Measurements from ENCODE around the gene SLC38A3. TPM values are rescaled to one million over a fixed set of nuclear protein-coding genes. Genes with fewer than 3 reads are reported as not detected.

Gene SLC38A3
- total and polyA plus RNA-seq, 9 of the 15 experiments (the other 6 are each of a cell fraction or from before 2014, with no cell fraction given) = 0.09 to 0.38 (median 0.16) TPM; not detected in 6

DNA sequence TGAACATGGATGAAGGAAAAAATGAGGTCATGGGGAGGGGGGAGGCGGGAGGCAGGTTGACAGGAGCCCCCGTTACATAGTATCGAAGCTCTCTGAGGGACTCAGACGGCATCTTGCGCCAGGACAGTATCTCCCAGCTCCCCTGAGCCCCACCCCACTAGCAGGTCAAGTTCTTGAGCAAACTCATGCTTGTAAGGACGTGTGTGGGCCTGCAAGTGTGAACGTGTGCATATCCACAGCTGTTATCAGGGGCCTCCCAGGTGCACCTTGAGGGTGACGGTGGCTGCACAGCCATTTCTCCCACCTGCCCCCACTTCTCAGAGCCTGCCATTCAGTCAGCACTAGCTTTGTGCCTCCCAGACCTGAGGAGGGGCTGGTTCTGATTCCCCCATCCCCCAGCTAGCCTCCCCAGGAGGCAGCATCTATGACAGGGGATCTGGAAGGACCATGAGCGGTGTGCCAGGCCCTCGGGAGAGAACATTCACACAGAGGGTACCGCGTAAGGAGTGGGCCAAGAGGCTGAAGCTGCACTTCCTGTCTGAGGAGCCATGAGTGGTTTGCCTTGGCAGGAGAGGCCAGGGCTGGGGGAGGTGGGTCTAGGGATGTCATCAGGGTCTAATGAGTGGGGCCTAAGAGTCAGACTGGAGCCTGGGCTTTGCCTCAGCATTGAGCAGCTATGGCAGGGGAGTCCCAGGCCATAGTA lies 47.1 kb upstream of the SLC38A3 start:
- Histone ChIP-seq H2AFZ (ENCODE audit: low read depth, low read length) (no peak overlapping the region), H3K4me2 (ENCODE audit: insufficient read depth, low read length) (no peak overlapping the region), H3K27ac (ENCODE audit: extremely low read depth, low read depth, low read length) (no peak overlapping the region), H3K9me3 (replicated peaks; ENCODE audit: control insufficient read depth, insufficient read depth, low read depth, low read length) (no peaks in the 10 kb centered on the region), H3K4me1 (replicated peaks in 1 of 2; ENCODE audit: control insufficient read depth in 2 of 2, insufficient read depth in 2 of 2, low read length in 2 of 2) (peaks cover 9 to 58% of the 10 kb centered on the region in 2 experiments; a peak in 4 of 5 replicates), H3K79me2 (ENCODE audit: control insufficient read depth, insufficient read depth, low read length) (no peaks in the 10 kb centered on the region; the same call in 2 of the 3 replicates), H3K27me3 (ENCODE audit: control insufficient read depth in 2 of 2, insufficient read depth in 2 of 2, low read length in 2 of 2) (no peaks in the 10 kb centered on the region), H3K36me3 (ENCODE audit: control insufficient read depth, insufficient read depth, low read length) (no peaks in the 10 kb centered on the region), H4K20me1 (replicated peaks; ENCODE audit: control insufficient read depth, insufficient read depth, low read length) (no peaks in the 10 kb centered on the region; the same call in 1 of the 2 replicates), H3K9me1 (ENCODE audit: control insufficient read depth, insufficient read depth, low read length) (no peaks in the 10 kb centered on the region), H3K9ac (ENCODE audit: insufficient read depth in 1 of 2, low read depth in 2 of 2, low read length in 2 of 2) (peak overlapping the region in 1 of 2 experiments; percentile 19; a peak in 1 of 4 replicates), H3K4me3 (no peak overlapping the region)
- in situ Hi-C loops (cut with MboI) = no loop called here
- WGBS (ENCODE audit: insufficient coverage, low coverage, missing lambda C conversion rate) = 39% methylated on average over 12 of the region's 12 CpGs
- ATAC-seq (peak; percentile 15), DNase-seq (ENCODE audit: extremely low read depth in 1 of 4, low spot score in 3 of 4) (peak; percentile 29 to 55 (median 42)), FAIRE-seq (peak; percentile 11)
- POLR2A ChIA-PET = interaction anchor here (0.6 to 0.7 kb wide), 2 partner anchors 22 to 79 kb away, joined by 3 read pairs; no protein-coding TSS in a partner anchor
- CTCF ChIA-PET (ENCODE audit: low intra/inter-chr PET ratio) = no interaction called here
- intact Hi-C loops (cut with micrococcal nuclease) = no loop called here
- no TSS peak for BruUV-seq (replicated peaks)
- TF ChIP-seq DMBX1 (CRISPR knock-in tag; IDR thresholded peaks at IDR 0.05; ENCODE audit: borderline replicate concordance) (peak; percentile 32; the same call in 1 of the 2 replicates), DDX20 (tag; IDR thresholded peaks at IDR 0.05; ENCODE audit: low read depth) (no peak), EWSR1 (IDR thresholded peaks at IDR 0.05; ENCODE audit: borderline replicate concordance, low read depth, partially characterized antibody) (no peak), SAP30 (IDR thresholded peaks at IDR 0.05; ENCODE audit: borderline replicate concordance, insufficient read depth, low read depth, low read length, poor library complexity, severe bottlenecking) (no peak), ZNF121 (CRISPR knock-in tag; conservative IDR thresholded peaks at IDR 0.05) (no peak), MYBL2 (IDR thresholded peaks at IDR 0.05; ENCODE audit: low read depth) (no peak), MYBL2 (CRISPR knock-in tag; IDR thresholded peaks at IDR 0.05; ENCODE audit: borderline replicate concordance) (no peak), RBM39 (optimal IDR thresholded peaks at IDR 0.05; ENCODE audit: low read depth, low read length) (no peak), CXXC5 (CRISPR knock-in tag; IDR thresholded peaks at IDR 0.05) (0 out of 2 replicates have a peak, but pooled peaks have one; percentile 14), TEAD1 (CRISPR knock-in tag; IDR thresholded peaks at IDR 0.05) (no peak), CREB1 (IDR thresholded peaks at IDR 0.05) (no peak), CREB1 (CRISPR knock-in tag; IDR thresholded peaks at IDR 0.05) (0 out of 2 replicates have a peak, but pooled peaks have one; percentile 15), TAL1 (IDR thresholded peaks at IDR 0.05) (peak; percentile 30; the same call in 1 of the 2 replicates), MCM3 (IDR thresholded peaks at IDR 0.05) (no peak), ZNF24 (IDR thresholded peaks at IDR 0.05) (no peak), CBFA2T3 (IDR thresholded peaks at IDR 0.05) (peak; percentile 62)
- TF ChIP-seq, protein P1, sequence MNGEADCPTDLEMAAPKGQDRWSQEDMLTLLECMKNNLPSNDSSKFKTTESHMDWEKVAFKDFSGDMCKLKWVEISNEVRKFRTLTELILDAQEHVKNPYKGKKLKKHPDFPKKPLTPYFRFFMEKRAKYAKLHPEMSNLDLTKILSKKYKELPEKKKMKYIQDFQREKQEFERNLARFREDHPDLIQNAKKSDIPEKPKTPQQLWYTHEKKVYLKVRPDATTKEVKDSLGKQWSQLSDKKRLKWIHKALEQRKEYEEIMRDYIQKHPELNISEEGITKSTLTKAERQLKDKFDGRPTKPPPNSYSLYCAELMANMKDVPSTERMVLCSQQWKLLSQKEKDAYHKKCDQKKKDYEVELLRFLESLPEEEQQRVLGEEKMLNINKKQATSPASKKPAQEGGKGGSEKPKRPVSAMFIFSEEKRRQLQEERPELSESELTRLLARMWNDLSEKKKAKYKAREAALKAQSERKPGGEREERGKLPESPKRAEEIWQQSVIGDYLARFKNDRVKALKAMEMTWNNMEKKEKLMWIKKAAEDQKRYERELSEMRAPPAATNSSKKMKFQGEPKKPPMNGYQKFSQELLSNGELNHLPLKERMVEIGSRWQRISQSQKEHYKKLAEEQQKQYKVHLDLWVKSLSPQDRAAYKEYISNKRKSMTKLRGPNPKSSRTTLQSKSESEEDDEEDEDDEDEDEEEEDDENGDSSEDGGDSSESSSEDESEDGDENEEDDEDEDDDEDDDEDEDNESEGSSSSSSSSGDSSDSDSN (IDR thresholded peaks at IDR 0.05; ENCODE audit: borderline replicate concordance in 1 of 2, low read depth in 2 of 2, low read length in 2 of 2) = no peak
- TF ChIP-seq, protein P2, sequence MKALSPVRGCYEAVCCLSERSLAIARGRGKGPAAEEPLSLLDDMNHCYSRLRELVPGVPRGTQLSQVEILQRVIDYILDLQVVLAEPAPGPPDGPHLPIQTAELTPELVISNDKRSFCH (CRISPR knock-in tag; IDR thresholded peaks at IDR 0.05) = no peak
- TF ChIP-seq, protein P2 (tag; IDR thresholded peaks at IDR 0.05) = 0 out of 2 replicates have a peak, but pooled peaks have one; percentile 14

Measured in K562 (cell line).